C1 segment of cervical spinal cord (tissue), 14 donors: ENCODE results near the gene RAPGEF4.
"Not testable (repeated sequence)": the region's sequence is repeated elsewhere in the genome, so short reads cannot be mapped to it uniquely, and the experiment has no call there.

Experiments
- DNase-seq, 14 donors: peaks; one replicate each; lab custom pipeline; 2025; lab: John Stamatoyannopoulos, UW

Gene RAPGEF4

DNA sequence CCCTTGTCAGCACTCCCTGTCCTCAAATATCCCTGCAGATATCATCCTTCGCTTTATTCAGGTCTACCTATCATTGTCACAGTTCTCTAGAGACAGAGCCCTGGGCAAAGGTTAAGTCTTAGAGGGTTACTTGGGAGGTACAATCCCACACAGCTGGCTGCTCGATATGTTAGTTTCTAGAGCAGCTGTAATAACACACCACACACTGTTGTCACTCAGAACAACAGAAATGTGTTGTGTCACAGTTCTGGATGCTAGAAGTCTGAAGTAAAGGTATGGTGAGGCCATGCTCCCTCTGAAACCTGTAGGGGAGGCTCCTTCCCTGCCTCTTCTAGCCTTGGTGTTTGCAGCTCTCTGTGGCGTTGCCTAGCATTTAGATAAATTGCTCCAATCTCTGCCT is 9.9 kb upstream of the RAPGEF4 start:
- DNase-seq, result no peak

DNA sequence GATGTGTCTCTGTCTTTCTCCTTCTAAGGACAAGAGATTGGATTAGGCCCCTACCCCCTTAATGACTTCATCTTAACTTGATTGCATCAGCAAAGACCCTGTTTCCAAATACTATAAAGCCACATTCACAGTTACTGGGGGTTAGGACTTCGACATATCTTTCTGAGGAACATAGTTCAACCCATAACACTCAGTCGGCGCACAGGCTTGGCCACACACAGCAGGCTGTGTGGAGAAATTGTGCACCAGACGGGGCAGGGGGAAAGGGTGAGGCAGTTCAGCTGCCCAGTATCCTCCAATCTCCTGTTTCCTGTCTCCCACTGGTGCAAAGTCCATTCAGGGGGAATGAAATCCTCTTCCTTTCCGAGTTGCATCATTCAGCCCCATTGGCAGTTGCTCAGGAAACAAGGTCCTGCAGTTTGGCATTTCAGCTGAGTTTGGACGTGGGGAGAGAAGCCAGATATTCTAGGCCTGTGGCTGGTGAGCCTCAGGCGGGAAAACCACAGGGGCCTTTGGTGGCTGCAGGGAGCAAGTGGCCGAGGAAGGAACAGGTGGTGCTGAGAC is 9.4 kb upstream of the RAPGEF4 start:
- DNase-seq, result peak in 2 of 14 donors; percentile 31 to 96

DNA sequence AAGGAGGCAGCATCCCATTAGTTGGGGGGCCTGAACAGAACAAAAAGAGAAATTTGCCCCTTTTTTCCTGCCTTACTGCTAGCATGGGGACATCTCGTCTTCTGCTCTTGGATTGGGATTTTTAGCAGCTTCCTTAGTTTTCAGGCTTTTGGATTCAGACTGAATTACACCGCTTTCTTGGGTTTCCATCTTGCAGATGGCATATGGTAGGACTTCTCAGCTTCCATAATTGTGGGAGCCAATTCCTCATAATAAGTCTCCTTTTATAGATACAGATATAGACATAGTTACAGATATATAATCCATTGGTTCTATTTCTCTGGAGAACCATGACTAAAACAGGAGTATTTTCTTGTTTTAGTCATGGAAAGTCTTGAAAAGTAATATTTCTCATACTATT is 5.2 kb upstream of the RAPGEF4 start:
- DNase-seq, result no peak

DNA sequence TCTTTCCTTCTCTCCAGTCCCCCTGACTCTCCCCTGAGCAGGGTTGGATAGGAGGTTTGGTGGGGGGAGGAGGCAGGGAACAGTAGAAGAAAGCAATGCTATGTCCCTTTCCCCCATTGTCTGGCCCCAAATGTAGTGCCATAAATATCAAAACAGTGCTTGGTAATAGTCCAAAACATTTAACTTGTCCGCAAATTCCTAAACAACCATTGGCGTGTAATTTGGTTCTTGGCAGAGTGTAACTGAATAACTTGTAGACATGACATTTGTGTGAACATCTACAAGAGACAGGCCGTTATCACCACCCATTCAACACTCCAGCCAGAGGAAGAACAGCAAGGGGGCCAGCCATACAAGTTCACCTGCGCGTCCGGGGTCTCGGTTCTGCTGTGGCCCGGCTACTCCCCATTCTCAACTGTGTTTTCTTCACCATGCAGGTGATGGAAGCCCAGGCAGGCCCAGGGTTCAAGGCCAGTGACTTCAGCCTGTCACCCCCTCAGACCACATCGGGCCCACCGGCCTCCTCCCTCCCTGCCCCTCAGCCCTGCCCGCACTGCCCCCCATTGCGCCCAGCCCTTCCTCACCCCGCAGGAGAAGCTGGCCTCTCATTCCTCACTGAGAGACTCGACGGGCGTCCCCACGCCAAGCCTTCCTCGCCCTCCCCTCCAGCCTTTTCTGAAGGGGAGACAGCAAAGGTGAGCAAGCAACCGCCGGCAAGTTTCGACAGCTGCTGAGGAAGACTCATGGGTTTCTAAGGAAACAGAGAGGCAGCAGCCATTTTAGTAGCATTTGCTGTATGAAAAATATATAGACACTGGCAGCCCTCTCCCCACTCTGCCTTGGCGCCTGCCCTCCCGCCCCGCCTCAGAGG is 699 bp upstream of the RAPGEF4 start:
- DNase-seq, result peak in 1 of 14 donors; percentile 27

DNA sequence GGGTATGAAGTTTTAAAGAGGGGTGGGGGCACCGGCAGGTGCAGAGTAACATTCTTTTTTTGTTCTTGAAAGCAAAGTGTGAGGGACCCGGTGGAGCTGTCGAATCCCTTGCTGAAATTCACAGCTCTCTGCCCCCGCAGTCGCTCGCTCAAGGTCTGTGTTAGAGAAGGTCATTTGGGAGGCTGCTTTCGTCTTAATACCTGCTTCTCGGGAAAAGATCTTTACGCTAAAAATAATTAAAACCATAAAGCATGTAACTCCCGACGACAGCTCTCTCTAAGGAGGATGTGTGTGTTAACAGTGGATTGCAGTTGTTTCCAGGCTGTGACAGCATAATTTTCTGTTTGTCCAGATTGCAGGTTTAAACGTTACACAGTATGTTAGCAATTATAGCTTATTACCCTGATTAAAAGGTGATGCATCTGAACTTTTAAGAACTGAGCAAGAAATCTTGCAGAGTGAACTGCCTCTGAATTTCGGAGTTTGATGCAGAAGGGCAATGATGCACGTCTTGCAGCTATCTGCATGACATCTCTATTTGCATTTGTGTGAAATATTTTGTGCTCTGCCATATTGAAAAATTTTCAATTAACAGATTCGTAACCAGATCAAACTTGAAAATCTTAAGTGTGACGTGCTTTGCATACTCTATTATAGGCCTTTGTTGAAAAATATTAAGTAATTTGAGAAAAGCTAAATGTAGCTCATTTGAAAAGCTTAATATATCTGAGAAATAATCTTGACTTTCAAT is 954 bp downstream of the RAPGEF4 start:
- peak in 1 of 14 donors; percentile 74 for DNase-seq

DNA sequence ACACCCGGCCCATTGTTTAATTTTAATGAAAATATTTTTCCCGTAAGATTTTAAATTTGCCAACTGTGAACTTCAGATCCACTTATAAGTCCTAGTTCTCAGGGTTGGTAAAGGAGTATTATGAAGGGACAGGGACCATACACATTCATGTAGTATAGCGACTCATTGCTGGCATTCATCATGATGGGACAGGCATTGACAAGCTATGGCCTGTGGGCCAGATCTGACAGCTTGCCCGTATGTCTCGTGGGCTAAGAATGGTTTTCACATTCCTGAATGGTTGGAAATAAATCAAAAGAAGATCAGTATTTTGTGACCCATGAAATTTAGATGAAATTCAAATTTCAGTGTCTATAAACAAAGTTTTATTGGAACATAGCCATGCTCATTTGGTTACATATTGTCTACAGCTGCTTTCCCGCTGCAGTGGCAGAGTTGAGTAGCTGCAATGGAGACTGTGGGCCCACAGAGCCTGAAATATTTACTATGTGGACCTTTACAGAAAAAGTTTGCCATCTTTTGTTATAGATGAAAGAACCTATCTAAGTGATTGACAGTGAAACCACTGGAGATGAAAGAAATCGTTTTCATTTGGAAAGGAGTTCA is 4.1 kb downstream of the RAPGEF4 start:
- DNase-seq, result no peak

DNA sequence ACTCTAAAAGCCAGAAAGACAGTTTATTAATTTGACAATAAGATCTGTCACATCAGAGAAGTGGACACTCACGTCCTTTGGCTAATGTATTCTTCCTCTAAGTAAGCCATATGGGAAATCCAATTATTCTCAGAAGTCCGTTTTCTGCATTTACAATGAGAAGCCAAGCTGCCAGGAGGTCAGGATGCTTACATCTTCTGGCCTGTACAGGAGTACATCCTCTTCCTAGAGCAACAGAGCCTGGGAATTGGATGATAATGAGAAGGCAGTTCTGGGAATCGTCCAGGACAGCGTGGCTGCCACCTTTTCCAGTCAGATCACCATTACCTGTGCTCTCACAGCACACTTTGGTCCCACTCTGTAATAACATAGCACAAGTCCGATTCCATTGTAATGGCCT is 5.2 kb downstream of the RAPGEF4 start:
- peak in 1 of 14 donors; percentile 57 for DNase-seq

DNA sequence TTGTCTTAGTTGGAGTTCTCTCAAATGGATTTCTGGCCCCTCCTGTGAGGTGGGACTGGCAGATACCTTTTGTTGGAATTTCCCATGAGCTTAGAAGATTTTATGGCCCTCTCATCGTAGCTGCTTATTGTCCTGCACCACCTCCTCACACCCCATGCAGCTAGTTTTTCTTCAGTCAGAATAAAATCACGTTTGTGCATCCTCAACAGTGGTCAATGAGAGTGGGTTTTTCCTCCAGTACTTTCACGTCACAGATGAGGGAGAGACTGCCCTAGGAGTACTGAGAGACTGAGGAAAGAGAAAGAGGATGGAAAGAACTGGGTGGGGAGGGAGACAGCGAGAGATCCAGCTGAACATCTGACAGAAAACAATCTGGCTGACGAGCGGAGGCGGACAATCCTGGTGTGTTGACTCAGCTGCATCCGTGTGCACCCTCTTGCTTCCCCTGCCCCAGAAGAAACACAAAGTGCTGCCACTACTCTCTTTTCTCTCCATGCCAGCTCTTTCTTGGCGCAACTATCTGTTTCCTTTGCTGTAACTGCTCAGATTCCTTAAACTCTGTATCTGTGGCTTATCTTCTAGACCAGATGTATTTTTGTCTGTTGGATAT is 7.4 kb downstream of the RAPGEF4 start:
- DNase-seq, result no peak

DNA sequence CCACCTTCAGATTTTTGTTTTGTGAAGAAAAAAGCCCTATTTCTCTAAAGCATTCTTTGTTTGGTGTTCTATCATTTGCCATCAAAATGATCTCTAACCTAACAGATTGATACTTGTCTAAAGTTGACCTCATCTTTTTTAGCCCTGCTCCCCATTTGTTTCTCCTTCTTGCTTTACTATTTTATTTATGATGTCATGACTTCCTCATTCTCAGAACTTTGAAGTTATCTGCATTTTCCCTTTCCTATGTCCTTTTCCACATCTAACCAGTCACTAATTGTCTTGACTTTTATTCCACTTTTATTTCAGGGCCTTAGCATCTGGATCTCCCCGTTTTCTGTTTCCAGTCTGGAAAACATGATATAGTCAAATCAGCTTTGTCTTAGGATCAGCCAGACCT is 8.3 kb downstream of the RAPGEF4 start:
- no peak for DNase-seq

DNA sequence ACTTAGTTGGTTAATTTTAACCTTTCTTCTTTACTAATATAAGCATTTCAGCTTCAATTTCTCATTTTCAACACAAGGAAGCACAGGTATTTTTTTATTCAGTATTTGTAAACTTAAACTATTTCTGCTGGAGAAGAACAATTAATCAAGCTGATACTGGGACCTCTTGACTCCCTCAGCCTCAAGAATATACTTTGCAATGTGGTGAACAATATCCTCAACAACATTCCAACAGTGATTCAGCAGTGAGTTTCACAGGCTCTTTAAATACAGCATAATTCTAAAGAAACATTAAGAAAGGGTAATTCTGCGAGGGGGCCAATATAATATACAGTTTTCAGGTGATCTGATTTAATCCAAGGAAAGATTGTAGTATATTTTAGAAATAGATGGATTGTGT is 10.0 kb downstream of the RAPGEF4 start:
- DNase-seq, result no peak

DNA sequence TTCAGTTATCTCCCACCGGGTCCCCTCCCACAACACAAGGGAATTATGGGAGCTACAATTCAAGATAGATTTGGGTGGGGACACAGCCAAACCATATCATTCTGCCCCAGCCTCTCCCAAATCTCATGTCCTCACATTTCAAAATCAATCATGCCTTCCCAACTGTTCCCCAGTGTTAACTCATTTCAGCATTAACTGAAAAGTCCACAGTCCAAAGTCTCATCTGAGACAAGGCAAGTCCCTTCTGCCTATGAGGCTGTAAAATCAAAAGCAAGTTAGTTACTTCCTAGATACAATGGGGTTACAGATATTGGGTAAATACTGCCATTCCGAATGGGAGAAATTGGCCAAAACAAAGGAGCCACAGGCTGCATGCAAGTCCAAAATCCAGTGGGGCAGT is 12.9 kb downstream of the RAPGEF4 start:
- not testable (repeated sequence) for DNase-seq

DNA sequence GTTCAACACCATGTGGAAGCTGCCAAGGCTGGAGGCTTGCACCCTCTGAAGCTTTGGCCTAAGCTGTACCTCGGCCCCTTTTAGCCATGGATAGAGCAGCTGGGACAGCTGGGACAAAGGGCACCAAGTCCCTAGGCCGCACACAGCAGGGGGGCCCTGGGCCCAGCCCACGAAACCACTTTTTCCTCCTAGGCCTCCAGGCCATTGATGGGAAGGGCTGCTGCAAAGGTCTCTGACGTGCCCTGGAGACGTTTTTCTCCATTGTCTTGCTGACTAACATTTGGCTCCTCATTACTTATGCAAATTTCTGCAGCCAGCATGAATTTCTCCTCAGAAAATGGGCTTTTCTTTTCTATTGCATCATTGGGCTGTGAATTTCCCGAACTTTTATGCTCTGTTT is 13.7 kb downstream of the RAPGEF4 start:
- no peak for DNase-seq

DNA sequence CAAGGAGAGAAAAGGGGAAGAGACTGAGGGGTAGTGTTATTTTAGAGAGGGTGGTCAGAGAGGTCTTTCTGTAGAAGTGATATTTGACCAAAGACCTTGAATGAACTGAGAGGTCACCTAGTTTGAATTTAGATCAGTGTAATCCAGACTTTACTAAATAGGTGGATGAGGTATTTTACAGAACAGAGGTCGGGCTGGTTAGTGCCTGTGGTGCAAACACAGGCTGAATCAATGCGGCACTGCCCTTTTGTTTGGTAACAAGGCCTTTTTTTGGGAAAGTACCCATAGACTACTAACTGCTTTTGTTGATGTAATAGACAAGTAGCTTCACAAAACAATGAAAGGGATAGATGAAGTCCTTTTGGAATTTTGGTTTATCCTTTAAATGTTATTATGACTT is 15.9 kb downstream of the RAPGEF4 start:
- DNase-seq, result no peak

DNA sequence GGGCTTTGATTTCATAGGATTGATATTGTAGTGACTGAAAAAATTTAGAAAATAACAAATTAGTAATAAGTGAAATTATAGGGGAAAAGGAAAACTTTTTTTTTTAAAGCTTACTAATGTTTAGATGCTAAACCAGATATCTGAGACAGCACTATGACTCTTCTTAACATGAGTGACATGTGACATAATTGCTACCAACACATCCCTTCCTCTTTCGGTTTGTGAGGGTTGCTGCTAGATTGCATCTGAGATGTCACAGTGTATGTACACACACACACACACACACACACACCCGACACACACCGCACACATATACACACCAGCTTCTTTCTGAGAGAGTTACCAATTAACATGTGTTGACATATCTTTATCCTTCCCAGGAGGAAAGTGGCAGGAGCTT is 18.0 kb downstream of the RAPGEF4 start:
- DNase-seq, result no peak

DNA sequence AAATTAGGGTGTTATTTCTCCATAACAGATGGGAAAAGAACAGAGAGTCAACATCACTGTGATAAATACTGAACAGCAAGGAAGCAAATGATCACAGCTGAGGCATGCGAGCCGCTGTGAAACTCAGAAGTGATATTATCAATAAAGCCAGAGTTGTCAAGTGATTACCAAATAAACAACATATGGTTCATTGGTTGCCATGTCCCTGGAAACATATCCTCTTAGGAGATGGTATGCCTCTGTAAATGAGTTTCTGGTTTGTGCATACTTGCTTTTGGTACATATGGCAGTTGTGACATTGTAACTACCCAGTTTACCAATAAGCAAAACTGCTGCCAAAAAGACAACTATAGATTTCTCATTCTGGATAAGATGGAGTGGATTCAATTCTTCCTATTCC is 23.8 kb downstream of the RAPGEF4 start:
- DNase-seq, result no peak

DNA sequence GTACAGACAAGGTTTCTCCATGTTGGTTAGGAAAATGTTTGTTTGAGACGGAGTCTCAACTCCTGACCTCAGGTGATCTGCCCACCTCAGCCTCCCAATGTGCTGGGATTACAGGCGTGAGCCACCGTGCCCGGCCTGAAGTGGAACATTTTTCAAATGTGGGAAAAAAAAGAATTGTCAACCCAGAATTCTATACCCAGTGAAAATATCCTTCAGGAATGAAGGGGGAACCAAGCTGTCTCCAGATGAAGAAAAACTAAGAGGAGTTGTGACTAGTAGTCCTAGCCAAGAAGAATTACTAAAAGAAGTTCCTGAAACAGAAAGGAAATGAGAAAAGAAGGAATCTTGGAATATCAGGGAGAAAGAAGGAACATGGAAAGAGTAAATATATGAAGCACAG is 25.7 kb downstream of the RAPGEF4 start:
- no peak for DNase-seq

DNA sequence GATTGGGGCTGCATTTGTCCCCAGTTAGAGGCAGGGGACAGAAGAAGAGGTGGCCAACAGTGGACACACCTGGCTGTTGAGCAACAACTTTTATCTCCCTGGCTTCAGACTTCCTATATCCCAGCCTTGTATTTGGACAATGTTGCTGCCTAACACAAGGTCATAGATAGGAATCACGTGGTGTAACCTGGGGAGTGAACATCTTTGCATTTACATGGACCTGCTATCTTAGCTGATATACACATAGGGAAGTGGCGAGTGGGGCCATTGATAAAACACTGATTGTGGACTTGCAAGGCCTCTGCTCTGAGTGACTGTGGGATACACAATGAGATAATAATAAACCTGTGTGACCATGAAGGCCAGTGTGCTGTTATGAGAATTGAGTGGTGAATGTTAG is 26.9 kb downstream of the RAPGEF4 start:
- DNase-seq, result no peak

DNA sequence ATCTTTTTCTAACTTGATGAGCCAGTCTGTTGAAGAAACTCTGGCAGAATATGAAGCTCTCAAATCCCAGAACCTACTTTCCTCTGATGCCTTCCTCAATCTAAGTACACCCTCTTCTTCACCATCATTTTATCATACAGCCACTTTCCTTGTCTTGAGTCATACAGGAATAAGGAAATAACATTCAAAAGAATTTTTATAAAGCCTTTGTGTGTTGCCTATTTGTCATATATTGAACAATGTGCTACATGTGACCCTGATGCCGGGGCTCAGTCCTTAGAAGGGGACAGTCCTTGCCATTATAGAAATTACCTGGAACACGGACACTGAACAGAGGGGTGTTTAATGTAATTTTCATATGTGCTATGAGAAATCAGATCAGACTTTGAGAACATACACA is 27.4 kb downstream of the RAPGEF4 start:
- DNase-seq, result no peak

DNA sequence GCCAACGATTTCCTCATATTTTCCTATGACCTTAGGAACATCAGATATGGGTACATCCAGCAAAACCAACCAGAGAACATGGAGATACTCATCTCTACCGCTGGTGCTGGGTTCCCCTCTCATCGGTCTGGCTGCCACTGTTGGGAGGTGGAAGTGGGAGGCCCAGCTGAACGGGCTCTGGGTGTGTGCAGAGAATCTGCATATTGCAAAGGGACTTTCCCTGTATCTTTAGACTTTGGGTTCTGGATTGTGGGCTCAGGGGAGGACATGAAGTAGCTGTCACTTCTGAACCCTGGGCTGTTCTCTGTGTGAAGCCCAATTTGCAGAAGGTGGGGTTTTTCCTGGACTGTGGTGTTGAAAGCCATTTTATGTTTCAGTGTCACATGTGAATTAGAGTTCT is 30.0 kb downstream of the RAPGEF4 start:
- no peak for DNase-seq

DNA sequence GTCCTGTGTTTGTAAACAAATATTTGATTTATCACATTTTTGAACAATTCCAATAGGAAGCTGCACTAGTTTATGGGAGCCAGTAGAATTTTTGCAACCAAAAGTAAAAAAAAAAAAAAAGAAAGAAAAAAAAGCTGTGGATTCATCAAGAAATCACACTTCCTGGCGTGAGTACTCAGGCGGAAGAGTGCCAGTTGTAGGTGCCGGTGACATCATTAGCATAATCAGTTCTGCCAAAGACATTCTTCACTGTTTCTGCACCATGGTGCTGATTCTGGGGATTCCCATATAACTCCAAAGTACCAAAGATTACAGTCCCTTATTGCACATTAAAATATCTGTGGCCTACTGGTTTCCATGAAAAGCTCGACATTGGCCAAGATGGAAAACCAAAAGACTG is 32.8 kb downstream of the RAPGEF4 start:
- peak in 1 of 14 donors; percentile 27 for DNase-seq

DNA sequence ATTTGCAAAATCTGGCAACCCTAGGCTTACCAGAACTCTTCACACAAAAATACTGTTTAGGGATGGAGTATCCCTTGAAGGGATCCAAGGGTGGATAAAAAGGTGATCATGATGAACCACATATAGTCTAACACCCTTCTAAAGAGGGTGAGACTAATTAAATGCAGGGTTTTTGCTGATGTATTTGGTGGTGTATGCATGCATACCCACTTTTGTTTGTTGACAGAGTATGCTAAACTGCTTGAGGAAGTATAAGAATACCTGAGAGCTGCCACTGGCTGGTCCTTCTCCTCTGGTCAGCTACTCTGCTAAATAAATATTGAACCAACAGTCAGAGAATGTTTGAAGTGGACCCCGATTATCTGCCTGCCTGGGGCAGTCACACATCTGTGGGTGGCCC is 34.2 kb downstream of the RAPGEF4 start:
- DNase-seq, result no peak

DNA sequence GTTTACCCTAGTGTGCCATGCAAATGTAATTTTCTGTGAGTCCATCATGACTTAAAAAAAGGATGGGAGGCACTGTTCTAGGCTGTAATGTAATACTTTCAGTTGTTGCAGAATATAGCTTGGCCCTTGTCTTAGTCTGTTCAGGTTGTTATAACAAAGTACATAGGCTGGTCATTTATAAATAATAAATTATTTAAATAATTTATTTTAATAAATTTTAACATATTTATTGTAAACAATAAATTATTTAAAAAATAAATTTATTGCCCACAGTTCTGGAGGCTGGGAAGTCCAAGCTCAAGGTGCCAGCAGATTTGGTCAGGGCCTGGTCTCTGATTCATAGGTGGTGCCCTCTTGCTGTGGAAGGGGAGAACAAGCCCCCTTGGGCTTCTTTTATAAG is 35.2 kb downstream of the RAPGEF4 start:
- DNase-seq, result no peak
